Dedifferentiated amniotic fluid mesenchymal stem cell (primary cell): ENCODE results near the gene HDAC4.
"Not testable (repeated sequence)": the region's sequence is repeated elsewhere in the genome, so short reads cannot be mapped to it uniquely, and the experiment has no call there.

ENCODE experiments used
- DNase-seq: peaks from one replicate; pipeline ENCODE4 v3.0.0-alpha.2; 2016; ENCODE audit errors: extremely low spot score

HDAC4 gene

GRCh38 chr2:239047420-239047819 is 353.4 kb downstream of the HDAC4 start:
- no peak for DNase-seq

- DNase-seq = no peak
Observed at GRCh38 chr2:239046822-239047221, 354.0 kb downstream of the HDAC4 start.

GRCh38 chr2:239044336-239044735 is 356.5 kb downstream of the HDAC4 start:
- no peak for DNase-seq

GRCh38 chr2:239043326-239043725 is 357.5 kb downstream of the HDAC4 start:
- no peak for DNase-seq

- no peak for DNase-seq
Observed at GRCh38 chr2:239042551-239043320, 358.1 kb downstream of the HDAC4 start.

- no peak for DNase-seq
Observed at GRCh38 chr2:239042046-239042445, 358.8 kb downstream of the HDAC4 start.

GRCh38 chr2:239041062-239041461 is 359.8 kb downstream of the HDAC4 start:
- DNase-seq = no peak

GRCh38 chr2:239040152-239040761 is 360.6 kb downstream of the HDAC4 start:
- no peak for DNase-seq

GRCh38 chr2:239039479-239039861 is 361.4 kb downstream of the HDAC4 start:
- DNase-seq = no peak

GRCh38 chr2:239038773-239039478 is 361.9 kb downstream of the HDAC4 start:
- no peak for DNase-seq

- not testable (repeated sequence) for DNase-seq
Observed at GRCh38 chr2:239038284-239038683, 362.5 kb downstream of the HDAC4 start.

- DNase-seq = no peak
Observed at GRCh38 chr2:239037559-239037910, 363.3 kb downstream of the HDAC4 start.

- DNase-seq = no peak
Observed at GRCh38 chr2:239036819-239037558, 363.8 kb downstream of the HDAC4 start.

- no peak for DNase-seq
Observed at GRCh38 chr2:239035997-239036731, 364.7 kb downstream of the HDAC4 start.

GRCh38 chr2:239035361-239035814 is 365.4 kb downstream of the HDAC4 start:
- no peak for DNase-seq

- no peak for DNase-seq
Observed at GRCh38 chr2:239034561-239035341, 366.1 kb downstream of the HDAC4 start.

- DNase-seq = no peak
Observed at GRCh38 chr2:239033801-239034560, 366.8 kb downstream of the HDAC4 start.

- DNase-seq = no peak
Observed at GRCh38 chr2:239029958-239030357, 370.9 kb downstream of the HDAC4 start.

GRCh38 chr2:239028253-239028619 is 372.6 kb downstream of the HDAC4 start:
- no peak for DNase-seq
